GM18951 (cell line): ENCODE measurements around the gene CHRDL1.
"Not testable (repeated sequence)": the region's sequence is repeated elsewhere in the genome, so short reads cannot be mapped to it uniquely, and the experiment has no call there.

ENCODE experiments used
- POLR2A ChIP-seq: IDR thresholded peaks from 4 replicates; pipeline ENCODE4 v1.6.1; 2011; ENCODE audit warnings: mild to moderate bottlenecking; ENCODE audit not compliant: insufficient read length, insufficient read depth; ENCODE audit errors: extremely low read depth
- in situ Hi-C: fragments of 300-500 bp; cut with MboI; formaldehyde crosslinking; loops from one replicate; pipeline ENCODE4 v1.12.0; 2022; ENCODE audit warnings: low sequenced_read_pairs, mixed read lengths, inconsistent platforms; ENCODE audit not compliant: unreplicated experiment

The CHRDL1 gene

DNA sequence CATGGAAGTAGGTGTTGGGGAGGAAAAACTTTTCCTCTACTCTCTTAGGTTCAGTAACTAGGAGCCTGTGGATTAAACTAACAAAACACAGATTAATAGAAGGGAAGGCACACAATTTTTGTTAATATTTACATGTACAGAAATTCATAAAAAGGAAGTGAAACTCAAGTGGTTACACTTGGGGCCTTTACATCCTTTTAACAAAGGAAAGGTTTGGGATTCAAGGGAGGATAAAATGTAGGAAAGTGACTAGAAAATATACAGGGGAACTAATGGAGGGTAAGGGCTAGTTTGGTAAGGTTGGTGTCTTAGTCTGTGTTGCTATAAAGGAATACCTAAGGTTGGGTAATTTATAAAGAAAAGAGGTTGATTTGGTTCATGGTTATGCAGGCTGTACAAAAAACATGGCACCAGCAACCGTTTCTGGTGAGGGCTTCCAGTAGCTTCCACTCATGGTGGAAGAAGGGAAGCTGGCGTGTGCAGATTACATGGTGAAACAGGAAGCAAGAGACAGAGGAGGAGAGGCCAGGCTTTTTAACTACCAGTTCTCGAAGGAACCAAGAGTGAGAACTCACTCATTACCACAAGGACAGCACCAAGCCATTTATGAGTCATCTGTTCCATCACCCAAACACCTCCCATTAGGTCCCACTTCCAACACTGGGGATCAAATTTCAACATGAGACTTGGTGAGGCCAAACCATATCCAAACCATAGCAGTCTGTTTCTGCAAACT is 124.4 kb downstream of the CHRDL1 start:
- in situ Hi-C loops = no loop called here
- TF ChIP-seq POLR2A = no peak

DNA sequence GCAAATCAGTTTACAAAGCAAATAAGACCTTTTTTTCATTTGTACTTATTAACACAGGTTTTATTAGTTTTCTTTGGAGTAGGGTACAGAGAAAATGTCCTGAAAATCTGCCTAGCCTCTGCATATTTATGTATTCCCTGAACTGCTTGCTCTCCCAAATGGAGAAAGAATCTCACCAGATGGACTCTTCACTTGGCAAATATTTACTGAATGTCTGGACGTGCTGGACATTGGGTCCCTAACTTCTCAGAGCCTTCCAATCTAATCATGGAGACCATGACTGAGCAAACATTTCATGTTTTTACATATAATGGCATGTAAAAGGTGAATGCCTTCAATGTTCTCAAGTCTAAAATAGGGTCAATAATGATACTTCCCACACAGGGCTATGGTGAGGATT is 126.0 kb downstream of the CHRDL1 start:
- in situ Hi-C loops = no loop called here
- TF ChIP-seq POLR2A = no peak

DNA sequence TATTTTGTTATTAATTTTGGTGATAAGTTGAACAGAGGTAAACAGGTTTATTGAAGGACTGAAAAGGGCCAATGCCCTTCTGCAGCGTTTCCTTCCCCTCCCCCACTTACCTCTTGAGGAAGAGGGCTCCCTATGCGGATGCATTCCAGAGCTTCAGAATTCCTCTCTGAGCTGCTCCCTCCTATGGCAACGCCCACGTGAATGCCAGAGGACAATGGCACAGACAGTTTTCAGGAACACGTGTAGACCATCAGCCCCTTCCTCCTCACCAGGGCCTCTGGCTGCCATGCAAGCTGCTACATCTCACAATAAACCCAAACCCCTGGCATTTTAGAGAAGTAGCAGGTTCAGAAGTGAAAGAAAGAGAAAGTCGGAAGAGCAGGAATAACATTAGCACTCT is 127.9 kb downstream of the CHRDL1 start:
- in situ Hi-C loops = no loop called here
- no peak for TF ChIP-seq POLR2A

DNA sequence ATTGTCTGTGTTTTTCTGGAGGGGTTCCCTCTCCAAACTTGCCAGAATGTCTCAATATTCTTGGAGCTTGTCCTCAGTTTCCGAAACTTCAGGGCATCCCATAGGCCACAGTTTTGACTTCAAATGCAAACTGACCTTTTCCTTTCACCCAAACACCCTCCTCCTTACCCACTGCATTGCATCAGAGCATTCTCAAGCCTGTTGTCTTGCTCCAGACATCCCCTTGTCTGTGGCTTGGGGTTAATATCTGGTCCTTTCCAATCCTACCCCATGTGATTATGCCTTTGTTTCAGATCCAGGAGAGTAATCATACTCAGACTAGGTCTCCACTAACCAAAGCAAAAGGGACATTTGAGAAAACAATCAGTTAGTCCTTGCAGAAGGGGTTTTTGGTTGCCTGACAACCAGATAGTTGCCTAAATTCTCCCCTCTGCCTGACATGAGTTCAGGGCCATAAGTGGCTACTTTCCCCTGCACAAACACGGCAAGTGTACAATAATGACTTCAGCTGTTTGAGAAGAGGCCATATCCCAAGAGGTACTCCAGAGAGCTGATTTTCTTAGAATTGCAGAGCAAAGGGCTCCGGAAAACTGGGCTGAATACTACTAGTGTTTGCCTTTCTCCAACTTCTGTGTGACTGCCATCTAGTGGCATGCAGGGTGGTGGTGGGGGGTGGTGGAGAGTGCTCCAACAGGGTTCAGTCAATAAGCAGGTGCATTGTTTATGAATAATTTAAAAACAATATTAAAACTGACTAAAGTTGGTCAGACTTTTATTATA is 130.2 kb downstream of the CHRDL1 start:
- in situ Hi-C loops = no loop called here
- no peak for TF ChIP-seq POLR2A

DNA sequence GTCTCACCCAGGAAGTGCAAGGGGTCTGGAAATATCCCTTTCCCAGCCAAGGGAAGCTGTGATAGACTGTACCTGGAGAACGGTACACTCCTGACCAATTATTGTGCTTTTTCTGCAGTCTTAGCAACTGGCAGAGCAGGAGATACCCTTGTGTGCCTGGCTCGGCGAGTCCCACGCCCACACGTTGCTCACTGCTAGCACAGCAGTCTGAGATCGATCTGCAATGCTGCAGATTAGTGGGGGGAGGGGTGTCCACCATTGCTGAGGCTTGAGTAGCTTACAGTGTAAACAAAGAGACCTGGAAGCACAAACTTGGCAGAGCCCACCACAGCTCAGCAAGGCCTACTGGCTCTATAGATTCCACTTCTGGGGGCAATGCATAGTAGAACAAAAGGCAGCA is 138.5 kb downstream of the CHRDL1 start:
- no peak for TF ChIP-seq POLR2A
- in situ Hi-C loops = no loop called here

DNA sequence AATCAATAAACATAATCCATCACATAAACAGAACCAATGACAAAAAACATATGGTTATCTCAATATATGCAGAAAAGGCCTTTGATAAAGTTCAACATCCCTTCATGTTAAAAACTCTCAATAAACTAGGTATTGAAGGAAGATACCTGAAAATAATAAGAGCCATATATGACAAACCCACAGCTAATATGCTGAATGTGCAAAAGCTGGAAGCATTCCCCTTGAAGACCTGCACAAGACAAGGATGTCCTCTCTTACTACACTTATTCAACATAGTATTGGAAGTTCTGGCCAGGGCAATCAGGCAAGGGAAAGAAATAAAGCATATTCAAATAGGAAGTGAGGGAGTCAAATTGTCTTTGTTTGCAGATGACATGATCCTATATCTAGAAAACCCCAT is 141.3 kb downstream of the CHRDL1 start:
- in situ Hi-C loops = not testable (repeated sequence)

DNA sequence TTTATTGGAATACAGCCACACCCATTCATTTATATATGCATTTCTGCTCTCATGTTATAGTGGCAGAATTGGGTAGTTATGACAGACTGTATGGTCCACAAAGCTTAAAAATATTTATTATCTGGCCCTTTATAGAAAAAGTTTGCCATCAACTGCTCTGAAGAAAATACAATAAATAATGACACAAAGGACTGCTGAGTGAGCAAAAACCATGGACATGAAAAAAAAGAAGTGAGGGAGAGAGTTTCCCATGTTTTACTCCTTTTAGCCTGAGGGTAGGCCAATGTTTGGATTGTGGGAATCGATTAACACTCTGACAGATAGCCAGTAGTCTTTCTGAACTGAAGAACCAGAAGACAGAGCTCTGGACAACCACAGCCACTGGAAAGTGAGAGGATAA is 149.2 kb downstream of the CHRDL1 start:
- in situ Hi-C loops = no loop called here
- TF ChIP-seq POLR2A = no peak
